ENCODE results near the gene BUB1B.

The BUB1B gene

DNA sequence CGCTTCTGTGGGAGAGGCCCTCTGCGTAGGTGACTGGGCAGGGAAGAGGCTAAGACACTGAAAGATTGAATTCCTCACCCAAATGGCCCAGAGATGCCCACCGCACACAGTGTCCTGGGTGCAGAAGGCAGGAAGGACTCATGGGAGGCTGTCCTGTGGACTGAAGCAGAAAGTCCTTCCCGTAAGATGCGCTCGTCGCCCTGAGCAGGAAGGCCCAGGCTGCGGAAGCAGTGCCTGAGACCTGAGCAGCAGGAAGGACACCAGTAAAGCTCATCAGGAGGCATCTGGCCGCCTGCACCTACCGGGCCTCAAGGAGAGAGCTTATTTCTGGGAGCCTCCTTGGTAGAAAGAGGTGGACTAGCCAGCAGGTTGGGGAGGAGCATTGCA, 81.3 kb downstream of the BUB1B start:
- DNase-seq, result no peak

DNA sequence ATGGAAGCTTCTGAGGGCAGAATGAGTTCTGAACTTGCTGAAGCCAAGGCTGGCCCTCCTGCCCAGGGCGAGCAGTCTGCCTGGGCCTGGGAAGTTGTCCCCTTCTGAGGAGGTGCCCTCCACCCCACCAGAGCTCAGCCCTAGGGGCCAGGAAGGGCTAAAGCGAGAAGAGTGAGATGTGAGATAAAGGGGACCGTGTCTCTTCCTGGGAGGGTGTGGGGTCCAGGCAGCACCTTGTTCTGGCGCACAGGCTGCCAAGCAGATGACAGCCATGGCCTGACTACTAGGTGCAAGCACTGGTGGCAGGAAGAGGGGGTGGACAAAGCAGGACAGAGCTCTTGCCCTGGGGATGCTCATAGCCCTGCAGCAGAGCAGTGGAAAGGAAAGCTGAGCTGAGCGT, 81.7 kb downstream of the BUB1B start:
- DNase-seq, result no peak

- no peak for DNase-seq
Observed at GRCh38 chr15:40243126-40243810, 82.4 kb downstream of the BUB1B start.

DNA sequence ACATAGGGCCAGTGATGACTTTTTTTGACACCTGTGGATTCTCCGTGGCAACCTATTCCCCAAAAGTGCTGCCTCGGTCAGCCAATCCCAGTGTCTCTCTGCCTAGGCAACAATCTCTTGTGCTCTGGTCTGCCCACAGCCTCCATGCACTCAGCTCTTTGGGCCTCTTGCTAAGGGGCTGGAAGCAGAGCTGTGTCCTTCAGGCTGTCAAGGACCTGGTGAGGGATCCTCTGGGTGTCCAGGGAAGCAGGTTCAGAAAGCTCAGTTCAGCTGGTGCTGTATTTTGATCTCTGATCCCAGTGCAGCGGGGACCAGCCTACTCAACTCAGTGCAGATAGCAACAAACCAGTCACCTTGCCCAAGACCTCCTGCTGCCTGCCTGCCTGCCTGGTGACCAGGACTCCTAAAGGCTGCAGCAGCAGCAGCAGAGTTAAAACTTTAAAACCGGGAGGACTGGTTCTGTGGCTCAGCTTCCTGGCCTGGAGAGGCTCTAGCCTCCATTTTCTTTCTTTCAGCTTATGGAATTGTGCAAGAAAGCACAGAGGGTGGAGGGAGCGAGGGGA, 84.2 kb downstream of the BUB1B start:
- DNase-seq, result peak; percentile 77

DNA sequence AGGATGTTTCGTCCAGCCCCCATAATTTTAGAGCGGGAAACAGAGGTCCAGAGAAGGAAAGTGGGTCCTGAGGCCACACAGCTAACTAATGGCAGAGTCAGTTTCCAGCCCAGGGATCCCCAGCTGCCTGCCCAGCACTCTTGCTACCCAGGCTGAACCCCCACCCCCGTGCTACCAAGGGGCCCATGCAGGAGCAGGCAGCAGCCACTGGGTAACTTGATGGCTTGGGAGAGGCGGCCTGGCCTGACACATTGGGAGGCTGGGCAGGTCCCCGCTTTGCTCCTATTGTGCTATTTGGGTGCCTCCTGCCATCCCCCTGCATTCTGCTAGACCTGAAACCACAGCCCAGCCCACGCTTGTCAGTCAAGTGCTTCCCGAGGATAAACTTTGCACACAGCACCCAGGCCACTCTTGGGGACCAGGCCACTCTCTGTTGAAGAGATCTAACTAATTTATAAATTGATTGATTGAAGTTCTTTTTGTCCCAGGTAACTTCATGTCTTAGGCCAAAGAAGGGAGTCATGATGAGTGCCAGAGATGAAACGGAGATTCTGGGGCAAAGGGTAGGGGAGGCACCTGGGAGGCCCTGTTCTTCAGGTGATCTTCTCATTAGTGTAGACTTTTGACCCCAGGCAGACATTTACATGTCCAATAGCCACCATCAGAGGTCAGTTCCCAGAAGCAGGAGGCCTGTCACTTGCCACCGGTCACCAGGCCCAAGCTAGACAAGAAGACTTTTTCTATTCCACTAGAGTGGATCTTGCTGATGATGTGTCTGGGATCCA, 85.0 kb downstream of the BUB1B start:
- DNase-seq, result no peak

GRCh38 chr15:40246496-40247280, 85.8 kb downstream of the BUB1B start:
- no peak for DNase-seq

DNA sequence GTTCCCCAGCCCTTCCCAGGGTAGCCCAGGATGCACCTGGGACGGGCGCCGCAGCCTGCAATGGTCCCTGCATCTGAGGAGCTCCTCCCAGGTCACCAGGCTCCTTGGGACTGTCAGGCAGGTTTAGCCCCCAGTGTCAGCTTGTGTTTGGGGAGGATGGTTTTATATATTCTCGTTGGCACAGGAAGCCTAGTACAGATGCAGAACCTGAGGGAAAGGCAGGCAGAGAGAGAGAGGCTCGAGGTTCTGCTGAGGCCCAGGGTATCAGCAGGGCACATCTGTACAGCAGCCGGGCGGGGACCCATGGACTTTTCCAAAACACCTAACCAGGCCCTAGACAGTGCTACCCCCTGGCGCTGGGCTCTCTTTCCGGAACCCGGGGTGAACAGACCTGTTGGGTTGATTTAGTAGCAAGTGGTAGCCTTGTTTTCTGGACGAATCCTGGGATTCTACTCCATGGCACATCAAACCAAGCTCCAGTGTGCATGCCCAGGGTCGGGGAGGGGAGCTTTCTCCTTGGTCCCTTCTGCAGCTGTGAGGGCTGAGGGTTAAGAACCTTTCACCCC, 86.6 kb downstream of the BUB1B start:
- no peak for DNase-seq

DNA sequence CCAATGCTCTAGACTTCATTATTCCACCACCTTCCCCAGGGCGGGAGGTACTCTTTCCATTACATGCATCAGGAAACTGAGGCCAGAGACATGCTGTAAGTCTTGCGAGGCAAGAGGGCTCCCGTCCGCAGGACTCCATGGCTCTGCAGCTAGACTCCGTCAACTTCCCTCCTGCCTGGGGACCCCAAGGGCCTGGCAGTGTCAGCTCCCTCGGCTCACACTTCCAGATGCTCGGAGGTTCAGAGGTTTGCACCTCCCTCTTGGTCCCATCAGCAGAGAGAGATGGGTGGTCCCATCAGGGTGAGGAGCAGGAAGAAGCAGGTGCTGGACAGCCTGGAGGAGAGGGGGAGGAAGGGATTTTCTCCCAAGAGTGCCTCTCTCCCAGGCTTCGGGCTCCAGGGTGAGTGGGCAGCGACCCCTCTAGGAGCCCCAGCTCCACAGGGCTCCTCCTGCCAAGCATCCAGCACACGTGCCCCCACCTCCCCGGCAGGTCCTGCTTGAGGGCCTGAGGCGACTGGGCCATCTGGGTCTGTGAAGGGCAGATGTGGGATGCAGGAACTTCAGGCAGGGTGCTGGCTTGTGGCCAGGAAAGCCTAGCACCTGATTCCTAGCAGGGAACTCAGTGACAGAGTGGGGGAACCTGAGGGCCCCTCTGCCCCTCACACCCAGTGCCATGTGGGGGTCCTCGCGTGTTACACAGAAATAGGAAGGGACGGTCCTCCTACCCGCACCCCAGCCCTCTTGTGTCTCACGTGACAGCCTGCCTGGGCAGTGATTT, 87.3 kb downstream of the BUB1B start:
- no peak for DNase-seq

DNA sequence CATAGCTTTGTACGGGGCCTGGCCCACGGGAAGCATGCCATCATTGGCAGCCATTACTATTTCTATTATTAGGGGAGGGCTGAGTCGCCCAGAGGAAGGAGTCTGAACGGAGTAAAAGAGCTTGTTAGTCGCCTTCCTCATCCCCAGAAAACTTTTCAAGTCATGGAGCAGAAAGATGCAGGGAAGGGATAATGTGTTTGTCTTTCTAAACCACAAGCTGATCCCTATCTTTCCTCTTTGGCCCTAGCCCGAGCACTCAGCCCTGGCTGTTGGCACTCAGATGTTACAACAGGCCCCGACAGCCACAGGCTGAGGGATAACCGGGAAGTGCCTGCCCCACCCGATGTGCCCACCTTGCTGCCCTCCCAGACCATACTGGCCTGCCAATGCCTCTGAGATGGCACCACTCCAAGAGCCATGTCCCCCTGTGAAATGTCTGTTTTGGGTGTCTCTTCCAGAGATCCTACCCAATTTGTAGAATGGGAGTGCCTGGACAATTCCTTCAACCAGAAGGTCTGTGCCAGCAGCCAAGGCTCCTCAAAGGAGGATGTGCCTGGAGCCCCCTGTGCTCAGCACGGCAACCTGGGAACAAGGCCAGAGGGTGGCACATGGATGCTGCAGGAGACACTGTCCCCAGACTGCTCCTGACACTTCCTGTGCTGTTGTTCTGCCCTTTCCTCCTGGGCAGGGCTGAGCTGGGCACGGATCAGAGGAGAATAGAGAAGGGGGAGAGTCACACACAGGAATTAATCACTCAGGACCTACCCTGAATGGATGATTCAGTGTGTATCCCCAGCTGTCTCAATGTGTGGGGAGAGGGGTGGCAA, 88.8 kb downstream of the BUB1B start:
- no peak for DNase-seq

DNA sequence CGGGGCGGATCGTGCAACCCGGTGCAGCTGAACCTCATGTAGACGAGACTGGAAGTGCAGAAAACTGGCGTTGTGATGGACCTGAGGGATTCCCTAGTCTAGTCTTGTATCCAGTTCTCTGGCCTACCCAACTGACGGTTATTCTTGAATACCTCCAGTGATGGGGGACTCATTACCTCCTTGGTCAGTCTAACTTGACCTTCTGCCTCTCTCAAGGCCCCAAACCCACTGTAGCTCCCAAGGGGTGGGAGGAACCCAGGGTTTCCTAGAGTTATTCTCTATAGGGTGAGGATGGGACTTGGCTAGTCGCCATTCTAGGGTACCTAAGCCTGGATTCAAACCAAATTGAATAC, 89.4 kb downstream of the BUB1B start:
- DNase-seq, result no peak

DNA sequence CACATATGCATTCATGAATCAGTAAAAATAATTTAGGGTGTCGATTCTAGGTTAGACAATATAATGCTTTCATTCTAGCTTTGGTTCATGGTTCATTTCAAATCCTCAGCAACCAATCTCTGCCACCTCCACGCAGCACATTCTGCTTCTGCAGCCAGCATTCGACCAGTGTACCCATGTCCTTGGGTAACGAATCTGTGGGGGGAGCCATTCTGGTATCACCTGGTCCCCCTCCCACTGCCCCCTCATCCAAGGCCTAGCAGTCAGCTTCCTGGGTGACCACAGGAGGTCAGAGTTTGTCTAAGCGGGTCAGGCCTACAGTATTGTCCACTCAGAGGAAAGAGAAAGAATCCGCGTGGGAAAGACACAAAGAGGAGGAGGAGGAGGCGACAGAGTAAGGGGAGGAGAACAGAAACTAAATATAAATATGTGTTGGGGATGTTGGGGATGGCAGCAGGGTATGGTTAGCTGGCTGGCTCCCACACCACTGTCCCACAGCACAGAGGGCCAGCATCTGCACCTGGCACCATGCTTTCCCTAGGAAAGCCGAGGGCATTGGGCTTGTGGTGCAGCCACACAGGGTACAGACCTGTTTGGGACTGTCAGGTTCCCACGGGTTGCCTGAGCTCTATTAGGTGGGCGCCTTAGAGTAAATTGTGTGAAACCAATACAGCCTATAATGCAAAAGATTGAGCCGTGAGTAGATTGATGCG, 90.1 kb downstream of the BUB1B start:
- DNase-seq, result no peak

- DNase-seq, result no peak
Observed at GRCh38 chr15:40251486-40252140, 90.7 kb downstream of the BUB1B start.

DNA sequence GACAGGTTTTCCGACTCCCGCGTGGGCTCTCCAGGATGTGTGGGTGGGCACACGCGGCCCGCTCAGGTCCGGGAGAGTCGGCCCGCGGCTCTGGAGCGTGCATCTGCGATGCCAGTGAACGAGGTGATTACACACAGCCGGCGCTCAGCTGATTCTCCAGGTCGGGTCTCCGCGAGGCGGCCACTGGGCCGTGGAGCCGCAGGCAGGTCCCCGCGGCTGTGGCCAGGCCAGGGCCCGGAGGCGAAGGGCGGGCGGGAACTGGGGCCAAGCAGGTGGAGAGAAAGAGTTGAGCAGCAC, 91.2 kb downstream of the BUB1B start:
- no peak for DNase-seq

DNA sequence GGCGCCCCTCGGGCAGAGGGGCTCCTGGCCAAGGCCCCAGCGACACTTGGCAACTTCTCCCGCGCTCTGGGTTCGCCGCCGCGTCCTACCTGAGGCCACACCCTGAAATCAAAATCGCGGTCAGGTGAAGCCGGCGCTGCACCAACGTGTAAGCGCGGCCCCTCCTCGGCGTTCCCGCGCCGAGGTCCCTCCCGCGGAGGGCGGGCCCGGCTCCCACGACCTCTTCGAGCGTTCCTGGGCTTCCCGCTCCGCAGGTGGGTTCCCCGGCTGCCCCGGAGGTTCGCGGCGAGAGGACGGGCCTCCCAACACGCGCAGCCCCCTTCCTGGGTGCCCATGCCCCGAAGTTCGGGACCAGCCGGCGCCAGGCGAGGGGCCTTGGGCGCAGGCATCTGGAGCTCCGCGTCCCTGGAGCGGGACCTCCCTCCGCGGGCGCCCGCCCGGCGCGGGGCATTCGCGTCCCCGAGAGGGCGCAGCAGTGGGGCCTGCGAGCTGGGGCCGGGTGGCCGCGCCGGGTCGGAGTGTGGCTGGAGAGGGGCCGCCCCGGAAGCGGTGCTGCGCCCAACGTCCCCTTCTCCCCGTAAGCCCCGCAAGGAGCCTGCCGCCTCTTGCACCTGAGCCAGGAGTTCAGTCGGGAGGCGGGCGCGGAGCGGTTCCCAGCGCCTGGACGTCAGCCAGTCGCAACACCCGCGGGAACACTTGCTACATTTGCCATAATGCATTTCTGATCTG, 91.7 kb downstream of the BUB1B start:
- DNase-seq, result peak; percentile 20

- DNase-seq, result no peak
Observed at GRCh38 chr15:40253167-40253790, 92.4 kb downstream of the BUB1B start.

GRCh38 chr15:40254452-40254851, 93.6 kb downstream of the BUB1B start:
- DNase-seq, result no peak

GRCh38 chr15:40255033-40255432, 94.2 kb downstream of the BUB1B start:
- no peak for DNase-seq

DNA sequence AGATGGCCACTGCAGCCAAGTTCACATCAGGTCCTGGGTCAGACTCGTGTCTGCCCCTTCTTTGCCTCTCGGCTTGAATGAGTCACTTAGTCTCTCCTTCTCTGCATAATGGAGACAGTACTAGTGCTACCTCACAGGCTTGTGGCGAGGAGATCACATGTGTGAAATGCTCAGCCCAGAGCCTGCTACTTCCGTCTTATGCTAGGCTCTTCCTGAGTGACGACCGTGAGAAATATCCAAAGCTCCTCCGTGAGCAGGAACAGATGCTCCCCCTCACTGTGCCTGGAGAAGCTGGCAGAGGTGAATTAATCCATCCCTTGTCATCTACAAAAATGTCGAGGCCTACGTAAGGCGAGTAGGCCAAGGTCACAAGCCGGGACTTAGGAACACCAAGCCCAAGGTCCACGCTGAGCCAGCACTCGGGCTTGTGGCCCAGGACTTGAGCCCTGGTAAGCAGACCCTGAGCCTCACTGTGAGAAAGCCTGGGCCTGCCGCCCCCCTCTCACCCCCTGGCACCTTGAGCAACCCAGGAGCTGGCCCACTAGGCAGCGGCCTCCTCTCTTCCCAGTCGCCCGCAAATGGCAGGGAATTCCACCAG, 95.9 kb downstream of the BUB1B start:
- no peak for DNase-seq

All from NCI-H510A treated with DMSO at 0.1 percent for 48 hours (cell line).